ENCODE measurements around the gene ALPK1.

Gene ALPK1

DNA sequence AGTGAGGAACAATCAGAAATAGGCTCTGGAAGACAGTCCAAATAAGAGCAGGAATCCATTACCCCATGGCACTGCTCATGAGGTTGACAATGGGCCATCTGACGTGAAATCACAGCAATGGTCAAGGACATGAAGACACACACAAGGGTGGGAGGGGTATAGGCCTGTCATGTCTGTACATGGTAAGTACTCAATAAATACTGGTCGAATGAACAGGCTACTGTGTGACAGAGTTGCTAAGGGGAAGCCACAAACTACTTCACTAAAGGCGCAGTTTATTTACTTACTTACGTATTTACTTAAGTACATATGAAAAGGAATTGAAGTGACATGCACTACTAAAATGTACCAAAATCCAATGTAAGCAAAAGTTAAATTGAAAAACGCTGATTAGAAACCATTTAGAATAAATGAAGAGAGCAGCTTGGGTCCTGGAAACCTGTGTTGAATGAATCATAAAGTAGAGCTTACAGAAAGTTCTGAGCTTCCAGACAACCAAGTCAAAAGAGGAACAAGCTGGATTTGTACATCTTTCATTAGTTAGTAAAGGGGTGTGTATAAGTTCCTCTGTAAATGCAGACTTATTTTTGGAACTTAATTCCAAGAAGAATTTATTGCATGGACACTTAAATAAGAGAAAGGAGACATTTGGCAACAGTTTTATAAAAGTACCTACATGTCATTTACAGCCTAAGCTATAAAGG, 32.7 kb downstream of the ALPK1 start:
- FAIRE-seq = no peak

DNA sequence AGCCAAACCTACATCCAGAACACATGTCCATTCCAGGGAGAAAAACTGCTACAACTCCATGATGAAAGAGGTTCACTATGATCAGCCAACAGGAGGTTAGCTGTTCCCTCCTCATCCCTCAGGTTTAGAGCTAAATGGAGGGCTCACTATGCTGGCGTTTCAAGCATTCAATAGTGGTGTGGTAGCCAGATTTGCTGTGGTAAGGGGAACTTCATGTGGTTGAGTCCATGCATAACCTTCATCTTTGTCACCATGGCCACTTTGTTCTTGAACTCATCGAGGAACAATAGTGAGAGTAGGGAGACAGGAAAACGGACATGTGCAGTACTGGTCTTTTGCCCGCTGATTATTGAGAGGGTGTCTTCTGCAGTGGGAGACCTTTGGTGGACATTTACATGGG, 33.8 kb downstream of the ALPK1 start:
- no peak for FAIRE-seq

DNA sequence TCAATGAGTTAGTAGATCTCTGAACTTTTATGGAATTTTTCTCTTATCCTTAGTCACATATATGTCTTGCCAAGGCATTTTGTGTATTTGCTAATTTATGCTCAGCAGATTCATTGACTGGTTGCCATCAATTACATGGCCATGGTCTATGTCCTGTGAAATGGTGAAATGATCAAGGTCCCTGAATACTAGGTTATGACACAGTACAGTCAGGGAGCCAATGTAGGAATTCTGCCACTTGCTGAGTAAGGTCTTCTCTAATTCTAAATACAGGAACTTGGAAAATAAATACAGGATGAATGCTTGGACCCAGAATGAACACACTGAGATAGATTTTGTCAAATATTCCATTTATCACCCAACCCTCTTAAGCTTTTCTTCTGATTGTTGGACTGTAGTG, 35.2 kb downstream of the ALPK1 start:
- FAIRE-seq = no peak

DNA sequence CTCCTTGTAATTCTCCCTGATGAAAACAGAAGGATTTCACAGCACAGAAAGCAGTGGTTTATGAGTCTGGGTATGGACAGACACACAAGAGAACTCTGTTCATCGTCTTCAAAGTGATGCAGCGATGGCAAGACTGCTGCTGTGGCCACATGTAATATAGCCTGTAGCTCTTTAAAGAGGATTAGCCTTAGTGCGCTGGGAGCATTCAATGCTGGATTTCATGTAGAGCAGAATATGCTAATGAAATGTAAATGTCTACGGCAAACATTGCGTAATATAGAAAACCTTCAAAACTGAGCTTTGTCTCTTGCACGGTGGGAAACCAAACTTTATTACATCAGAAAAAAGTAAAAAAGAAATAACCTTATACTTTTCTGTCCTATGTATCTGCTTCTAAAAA, 42.9 kb downstream of the ALPK1 start:
- FAIRE-seq = no peak

DNA sequence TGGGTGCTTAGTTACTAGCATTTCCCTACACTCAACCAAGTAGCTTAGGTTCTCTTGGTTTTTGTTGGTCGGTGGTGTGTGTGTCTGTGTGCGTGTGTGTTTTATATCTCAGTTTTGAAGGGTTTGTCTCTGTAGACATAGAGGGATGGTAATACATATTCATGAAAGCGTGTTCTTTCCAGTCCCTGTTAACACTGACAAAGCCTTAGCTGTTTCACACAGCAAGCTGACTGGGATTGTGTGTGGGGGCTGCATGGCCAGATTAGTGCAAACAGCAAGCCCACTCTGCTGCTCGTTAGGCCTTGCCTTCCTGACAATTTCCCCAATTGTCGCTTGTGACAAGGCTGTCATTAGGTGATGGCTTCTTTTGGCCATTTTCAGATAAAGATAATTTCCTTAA, 43.9 kb downstream of the ALPK1 start:
- FAIRE-seq = no peak

DNA sequence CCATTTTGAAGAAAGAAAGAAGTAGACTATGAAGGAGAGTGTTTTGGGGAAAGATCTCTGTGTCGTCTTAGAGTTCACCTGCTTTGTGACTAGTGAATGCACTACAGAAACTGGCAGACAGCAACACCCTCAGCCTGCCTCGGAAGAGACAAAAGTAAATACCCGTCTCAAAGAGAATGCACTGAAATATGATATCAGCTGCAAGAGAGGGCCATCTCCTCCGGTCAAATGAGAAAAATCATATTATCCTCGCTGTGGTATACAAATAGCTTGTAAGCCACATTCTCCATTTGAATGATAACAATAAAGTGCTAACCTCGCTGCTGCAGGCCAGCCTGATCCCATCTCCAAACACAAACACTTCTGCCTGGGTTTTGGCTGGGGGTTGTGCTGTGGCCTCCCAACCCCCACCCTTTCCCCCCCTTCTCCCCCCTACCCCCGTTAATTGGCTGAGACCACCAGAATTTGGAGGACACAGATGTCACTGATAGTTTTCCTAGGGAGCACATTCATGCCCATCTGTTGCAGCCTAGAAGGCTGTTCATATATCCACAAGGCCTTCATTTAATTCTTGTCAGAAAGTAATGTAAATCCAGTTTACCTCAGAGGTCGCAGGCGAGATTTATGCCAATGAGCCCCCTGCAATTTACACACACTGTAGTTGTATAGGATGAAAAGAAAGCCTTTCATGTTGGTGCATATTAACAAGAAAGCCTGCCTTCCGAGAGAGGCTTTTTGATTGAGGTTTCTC, 46.3 kb downstream of the ALPK1 start:
- no peak for FAIRE-seq

DNA sequence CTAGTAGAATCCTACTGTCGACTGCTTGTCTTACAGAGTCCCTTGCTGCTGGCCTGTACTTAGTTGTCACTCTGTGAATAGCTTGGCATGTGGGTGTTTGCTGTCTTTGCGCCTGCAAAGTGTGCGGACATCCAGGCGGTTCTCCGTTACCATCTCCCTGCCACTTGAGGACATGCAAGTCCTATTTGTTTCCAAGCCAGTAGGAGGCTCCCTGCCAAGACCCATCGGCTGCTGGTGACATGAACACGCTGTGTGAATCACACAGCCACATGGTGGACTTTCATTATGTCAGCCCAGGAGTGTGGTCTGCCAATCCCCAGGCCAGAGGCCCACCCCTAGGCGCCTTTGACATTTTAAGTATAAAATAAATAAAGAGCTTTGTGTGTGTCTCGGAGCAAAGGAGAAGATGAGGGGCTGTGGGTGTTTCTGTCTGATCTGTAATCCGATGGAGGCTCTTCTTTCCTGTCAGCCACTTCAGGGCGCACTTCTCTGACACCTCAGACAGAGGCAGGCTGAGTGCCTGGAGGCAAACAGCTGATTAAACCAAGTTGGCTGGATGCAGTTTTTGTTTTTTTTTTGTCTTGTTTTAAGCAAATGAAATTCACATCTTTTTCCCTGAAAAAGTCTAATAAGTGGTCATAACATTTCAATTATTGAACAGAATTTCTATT, 51.5 kb downstream of the ALPK1 start:
- no peak for FAIRE-seq

DNA sequence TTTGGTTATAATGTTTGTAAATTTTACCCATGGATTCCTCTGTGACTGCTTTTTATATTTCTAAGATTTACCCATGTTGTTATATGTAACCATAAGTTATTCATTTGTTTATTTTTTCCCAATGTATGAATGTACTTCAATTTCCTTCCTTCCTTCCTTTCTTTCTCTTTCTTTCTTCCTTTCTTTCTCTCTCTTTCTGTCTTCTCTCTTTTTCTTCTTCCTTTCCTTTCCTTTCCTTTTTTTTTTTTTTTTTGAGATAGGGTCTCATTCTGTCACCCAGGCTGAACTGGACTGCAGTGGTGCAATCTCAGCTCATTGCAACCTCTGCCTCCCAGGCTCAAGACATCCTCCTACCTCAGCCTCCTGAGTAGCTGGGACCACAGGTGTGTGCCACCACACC, 55.6 kb downstream of the ALPK1 start:
- FAIRE-seq = no peak

DNA sequence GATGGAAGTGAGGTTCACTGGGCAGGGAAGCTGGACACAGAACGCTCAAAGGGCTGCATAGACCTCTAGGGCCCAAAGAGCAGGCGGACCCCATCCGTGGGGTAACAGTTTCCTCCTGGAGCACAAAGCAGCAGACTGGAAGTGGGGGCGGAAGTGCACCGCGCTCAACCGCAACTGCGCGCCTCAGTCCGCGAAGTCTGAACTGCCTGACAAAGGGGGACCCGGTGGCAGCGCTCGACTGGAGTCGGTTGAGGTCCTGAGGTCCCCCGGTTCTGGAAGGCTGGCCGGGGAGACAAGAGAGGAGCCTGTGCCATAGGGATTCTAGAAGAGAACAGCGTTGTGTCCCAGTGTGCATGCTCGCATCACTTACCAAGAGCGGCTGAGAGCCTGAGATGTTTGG, 58.5 kb downstream of the ALPK1 start:
- FAIRE-seq = no peak

DNA sequence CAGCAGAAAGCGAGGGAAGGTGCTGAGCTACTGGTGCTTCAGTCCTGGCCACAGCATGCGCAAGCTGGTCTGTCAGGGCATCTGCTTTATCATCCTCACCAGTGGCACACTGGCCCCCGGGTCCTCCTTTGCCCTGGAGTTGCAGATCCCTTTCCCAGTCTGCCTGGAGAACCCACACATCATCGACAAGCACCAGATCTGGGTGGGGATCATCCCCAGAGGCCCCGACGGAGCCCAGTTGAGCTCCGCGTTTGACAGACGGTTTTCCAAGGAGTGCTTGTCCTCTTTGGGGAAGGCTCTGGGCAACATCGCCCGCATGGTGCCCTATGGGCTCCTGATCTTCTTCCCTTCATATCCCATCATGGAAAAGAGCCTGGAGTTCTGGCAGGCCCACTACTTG, 60.3 kb downstream of the ALPK1 start:
- FAIRE-seq = no peak

DNA sequence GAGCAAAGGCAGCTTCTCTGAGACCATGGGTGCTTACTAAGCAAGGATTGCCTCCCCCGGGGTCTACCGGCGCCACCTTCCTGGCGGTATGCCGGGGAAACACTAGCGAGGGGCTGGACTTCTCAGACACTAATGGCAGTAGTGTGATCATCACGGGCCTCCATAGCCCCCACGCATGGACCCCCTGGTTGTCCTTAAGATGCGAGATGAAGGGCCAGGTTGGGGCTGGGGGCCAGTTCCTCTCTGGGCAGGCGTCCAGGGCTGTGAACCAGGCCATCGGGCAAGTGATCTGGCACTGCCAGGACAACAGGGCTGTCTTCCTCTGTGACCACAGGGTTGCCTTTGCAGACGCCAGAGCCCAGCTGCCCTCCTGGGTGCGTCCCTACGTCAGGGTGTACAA, 60.7 kb downstream of the ALPK1 start:
- no peak for FAIRE-seq

DNA sequence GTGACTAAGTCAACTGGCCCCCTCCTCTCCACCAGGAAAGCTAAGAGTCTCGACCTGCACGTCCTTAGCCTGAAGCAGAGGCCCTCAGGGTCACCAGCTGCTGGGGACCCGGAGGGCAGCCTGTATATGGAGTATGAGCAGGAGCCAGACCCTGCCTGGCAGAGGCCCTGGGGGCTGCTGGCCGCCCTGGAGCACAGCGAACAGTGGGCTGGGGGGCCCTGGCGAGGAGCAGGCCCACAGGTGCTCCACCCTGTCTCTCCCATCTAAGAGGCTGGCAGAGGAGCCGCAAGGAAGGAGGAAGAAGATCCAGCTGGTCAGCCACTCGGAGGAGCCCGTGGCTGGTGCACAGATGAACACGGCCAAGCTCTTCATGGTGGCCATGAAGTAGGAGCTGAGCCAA, 61.2 kb downstream of the ALPK1 start:
- no peak for FAIRE-seq

DNA sequence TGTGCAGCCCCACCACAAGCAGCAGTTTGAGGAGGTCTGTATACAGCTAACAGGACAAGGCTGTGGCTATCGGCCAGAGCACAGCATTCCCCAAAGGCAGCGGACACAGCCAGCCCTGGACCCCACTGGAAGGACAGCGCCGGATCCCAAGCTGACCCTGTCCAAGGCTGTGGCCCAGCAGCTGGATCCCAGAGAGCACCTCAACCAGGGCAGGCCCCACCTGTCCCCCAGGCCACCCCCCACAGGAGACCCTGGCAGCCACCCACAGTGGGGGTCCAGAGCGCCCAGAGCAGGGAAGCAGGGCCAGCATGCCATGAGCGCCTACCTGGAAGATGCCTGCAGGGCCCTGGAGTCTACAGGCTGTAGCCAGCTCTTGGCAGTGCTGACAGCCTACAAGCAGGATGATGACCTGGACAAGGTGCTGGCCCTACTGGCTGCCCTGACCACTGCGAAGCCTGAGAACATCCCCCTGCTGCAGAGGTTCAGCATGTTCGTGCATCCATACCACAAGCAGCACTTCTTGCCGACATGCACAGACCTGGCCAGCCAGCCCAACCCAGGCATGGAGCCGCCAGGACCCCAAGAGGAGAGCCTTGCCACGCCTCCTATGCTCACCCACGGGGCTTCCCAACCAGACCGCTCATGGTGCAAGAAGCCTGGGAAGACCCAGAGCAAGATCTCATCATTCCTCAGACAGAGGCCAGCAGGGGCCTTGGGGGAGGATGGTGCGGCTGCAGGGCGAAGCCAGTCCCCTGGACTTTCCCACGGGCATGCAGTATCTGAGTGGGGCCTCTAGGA, 62.0 kb downstream of the ALPK1 start:
- FAIRE-seq = no peak

DNA sequence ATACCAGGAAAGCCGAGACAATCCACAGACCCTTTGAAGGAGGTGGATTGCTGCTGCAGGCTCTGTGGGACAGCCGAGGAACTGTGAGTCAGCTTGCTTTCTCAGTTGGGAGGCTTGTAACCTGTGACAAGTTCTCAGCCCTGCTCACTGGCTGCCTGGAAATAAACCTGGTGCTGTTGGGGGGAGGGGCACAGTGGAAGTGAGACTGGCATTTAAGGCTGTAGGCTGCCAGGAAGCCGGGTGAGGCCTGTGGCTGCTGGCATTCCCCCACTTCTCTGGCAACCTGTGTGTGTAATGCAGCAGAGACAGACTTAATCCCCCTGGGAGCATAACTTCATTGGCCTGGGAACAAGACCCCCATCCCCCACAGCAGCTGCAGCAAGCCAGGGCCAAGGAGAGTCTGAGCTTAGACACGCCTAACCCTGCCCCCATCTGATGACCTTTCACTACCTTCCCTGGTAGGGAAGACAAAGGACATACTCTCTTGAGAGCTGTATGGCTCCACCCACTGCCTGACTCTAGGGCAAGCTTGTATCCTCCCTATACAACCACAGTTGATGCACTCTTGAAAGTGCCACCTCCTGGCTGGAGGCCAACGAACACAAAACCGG, 64.1 kb downstream of the ALPK1 start:
- FAIRE-seq = no peak

DNA sequence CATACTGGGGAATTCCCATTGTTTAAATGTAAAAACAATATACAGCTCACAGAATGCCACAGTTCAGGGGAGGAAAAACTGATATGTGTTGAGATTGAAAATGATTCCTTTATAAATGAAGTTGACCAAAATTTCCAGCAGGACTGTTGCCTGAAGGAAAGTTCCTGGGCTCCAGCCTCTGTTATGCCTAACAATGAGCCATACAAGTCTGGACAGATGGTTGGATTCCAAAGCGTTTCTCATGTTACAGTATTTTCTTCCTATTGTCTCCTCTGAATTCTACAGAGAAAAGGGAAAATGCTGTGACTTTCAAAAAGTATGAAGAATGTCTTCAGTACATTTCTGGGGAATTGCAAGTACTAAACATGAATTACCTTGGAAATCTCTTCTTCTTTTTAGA, 73.3 kb downstream of the ALPK1 start:
- no peak for FAIRE-seq

DNA sequence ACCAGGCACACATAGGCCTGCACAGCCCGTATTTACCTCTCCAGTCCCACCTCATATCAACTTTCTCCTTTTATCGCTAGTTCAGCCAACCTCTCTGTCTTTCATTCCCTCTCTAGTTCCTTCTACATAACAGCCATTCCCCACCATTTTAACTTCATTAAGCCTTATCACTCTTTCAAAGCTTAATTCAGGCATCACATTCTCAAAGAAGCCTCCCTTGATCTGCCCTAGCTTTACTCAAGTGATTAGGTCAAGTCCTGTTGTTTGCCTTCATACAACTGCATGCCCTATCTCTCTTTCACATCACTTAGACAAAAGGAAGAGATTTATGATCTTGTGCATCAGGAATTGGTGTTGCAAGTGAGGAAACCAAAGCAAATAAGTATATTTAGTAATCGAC, 74.2 kb downstream of the ALPK1 start:
- no peak for FAIRE-seq

DNA sequence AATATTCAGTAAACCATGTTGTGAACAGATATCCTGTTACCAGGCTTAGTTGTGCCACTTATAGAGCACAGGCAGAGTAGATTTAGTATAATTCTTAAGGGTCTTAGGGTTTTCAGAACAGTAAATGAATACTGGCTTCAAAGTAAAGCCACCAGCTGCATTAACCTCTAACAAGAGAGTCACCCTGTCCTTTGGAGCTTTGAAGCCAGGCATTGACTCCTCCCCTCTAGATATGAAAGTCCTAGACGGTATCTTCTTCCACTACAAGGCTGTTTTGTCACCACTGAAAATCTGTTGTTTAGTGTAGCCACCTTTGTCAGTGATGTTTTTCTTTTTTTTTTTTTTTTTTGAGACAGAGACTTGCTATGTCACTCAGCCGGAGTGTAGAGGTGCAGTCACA, 77.7 kb downstream of the ALPK1 start:
- FAIRE-seq = no peak

DNA sequence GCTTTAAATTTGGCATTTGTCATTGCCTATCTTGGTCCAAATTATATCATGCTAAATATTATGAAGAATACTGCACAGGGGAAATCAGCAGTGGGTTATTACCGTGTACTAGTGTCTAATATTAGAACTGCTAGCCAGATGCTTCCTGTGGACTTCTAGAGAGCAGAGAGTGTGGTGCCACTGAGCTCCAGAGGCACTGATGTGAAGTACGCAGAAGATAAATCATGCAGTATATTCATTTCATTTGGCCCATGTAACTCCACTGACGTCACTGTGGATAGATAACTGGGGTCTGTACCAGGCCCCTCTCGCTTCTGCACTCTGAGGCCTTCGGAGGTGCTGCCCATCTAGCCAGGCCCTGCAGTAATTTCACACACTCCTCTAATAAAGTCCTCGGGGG, 80.0 kb downstream of the ALPK1 start:
- no peak for FAIRE-seq

DNA sequence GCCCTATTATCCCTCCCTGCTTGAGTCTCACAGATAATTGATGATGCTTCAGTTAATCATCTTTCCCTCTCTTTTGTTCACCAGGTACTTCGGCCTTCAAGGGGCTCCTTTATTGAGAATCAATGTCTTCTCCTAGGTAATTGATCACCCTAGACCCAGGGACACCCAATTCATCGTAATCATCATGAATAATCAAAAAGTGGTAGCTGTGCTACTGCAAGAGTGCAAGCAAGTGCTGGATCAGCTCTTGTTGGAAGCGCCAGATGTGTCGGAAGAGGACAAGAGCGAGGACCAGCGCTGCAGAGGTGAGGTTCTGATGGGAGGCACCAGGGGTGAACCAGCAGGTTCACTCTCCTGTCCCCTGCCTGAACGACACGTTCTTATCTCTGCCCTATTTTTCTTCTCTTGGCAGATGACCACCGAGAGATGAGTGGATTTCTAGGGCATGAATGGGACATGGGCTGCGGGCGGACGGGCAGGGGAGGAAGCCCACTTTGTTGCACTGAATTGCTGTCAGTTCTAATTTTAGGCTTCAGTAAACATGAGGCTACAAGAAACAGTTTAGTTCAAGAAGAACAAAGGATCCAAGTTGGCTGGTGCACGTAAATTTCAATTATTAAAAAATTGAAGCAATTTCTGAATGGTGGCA, 80.5 kb downstream of the ALPK1 start:
- FAIRE-seq = no peak

DNA sequence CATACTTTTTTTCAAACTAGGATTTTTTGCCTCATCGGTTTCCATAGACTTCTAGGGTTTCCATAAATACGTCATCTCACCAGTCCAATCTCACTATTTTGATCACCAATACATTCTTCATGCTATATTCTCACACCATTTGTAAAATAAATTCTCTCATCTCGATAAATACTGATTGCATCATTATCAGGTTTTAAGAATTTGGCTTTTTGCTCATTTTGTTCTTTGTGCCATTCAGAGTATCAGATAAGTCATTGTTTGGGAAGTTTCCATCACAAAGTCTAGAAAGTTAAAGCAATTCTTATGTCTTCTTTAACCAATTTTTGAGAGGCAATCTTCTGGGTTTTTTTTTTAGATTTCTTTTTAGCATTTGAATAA, 81.1 kb downstream of the ALPK1 start:
- no peak for FAIRE-seq

DNA sequence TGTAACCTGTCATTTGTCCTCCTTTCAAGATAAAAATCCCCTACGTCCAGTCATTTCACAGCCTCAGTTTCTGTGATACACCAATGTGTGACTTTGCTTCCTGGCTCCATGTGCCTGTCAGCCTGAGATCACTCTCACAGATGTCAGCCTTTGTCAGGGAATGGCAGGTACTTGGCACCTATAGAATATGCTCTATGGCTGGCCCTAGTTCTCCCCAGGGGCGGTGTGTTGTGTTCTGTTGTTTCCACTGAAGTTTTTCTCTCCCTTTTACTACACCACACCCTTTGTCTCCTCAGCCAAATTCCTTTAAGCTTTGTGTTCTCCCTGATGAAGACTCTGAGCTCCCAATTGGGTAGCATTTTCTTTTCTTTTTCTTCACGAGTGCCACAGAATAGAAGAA, 81.7 kb downstream of the ALPK1 start:
- FAIRE-seq = no peak

DNA sequence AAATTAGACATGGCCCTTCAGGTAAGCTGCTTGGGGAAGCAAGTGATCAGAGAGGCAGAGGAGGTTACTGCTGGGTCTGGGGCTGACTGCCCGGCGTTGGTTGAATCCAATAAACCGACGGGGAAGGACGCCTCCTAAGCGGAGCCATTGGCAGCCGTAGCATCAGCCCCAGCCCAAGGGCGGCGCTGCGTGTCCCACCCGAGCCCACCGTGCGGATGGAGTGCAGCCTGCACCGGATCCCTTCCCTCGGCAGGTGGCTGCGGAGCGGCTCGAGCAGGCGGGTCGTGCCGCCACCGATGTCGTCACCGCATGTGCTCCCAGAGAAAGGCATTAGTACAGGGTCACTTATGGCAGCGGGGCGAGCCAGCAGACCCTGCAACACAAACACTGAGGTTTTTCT, 82.1 kb downstream of the ALPK1 start:
- no peak for FAIRE-seq
